Neural cell (in vitro differentiated cells): ENCODE data around the gene GBP4. TPM values are rescaled to one million over a fixed set of nuclear protein-coding genes. Genes with fewer than 3 reads are reported as not detected.

ENCODE experiments used
- H2AFZ ChIP-seq: fragments of 200-600, 300-800 bp; sonication (generic), shearing (Covaris generic); 2 replicates; pipeline ENCODE4 v1.6.0; 2014; ENCODE audit warnings: low read depth, mild to moderate bottlenecking, antibody characterized with exemption, low read length, moderate library complexity
- H3F3A ChIP-seq: fragments of 200-600 bp; shearing (Covaris generic); 2 replicates; pipeline ENCODE4 v1.6.1; 2016; ENCODE audit warnings: mild to moderate bottlenecking, moderate library complexity, mixed read lengths, antibody characterized with exemption, low read length; ENCODE audit not compliant: insufficient read depth, poor library complexity, severe bottlenecking
- H3K27ac ChIP-seq: fragments of 200-600, 300-800 bp; sonication (generic), shearing (Covaris generic); 2 replicates; pipeline ENCODE4 v1.5.1; 2014; ENCODE audit warnings: mild to moderate bottlenecking, low read length, moderate library complexity
- H3K27me3 ChIP-seq: fragments of 300-800, 200-600 bp; sonication (generic), shearing (Covaris generic); 2 replicates; pipeline ENCODE4 v1.6.0; 2014; ENCODE audit warnings: mild to moderate bottlenecking, low read depth, low read length, moderate library complexity; ENCODE audit not compliant: insufficient read depth
- H3K36me3 ChIP-seq: fragments of 300-800, 200-600 bp; sonication (generic), shearing (Covaris generic); 2 replicates; pipeline ENCODE4 v1.5.1; 2014; ENCODE audit warnings: mild to moderate bottlenecking, antibody characterized with exemption, low read length, moderate library complexity; ENCODE audit not compliant: insufficient read depth
- H3K4me2 ChIP-seq: fragments of 300-800, 200-600 bp; sonication (generic), shearing (Covaris generic); 2 replicates; pipeline ENCODE4 v1.6.0; 2014; ENCODE audit warnings: mild to moderate bottlenecking, low read length
- H3K4me3 ChIP-seq: fragments of 300-800, 200-600 bp; sonication (generic), shearing (Covaris generic); 2 replicates; pipeline ENCODE4 v1.5.1; 2014; ENCODE audit warnings: mild to moderate bottlenecking, low read length, moderate library complexity
- H3K79me2 ChIP-seq: fragments of 200-600 bp; shearing (Covaris generic); replicated peaks from 2 replicates; pipeline ENCODE4 v1.6.0; 2014; ENCODE audit warnings: mild to moderate bottlenecking, low read length, moderate library complexity; ENCODE audit not compliant: insufficient read depth
- H3K9ac ChIP-seq: fragments of 300-800, 200-600 bp; sonication (generic), shearing (Covaris generic); 2 replicates; pipeline ENCODE4 v1.6.1; 2016; ENCODE audit warnings: mild to moderate bottlenecking, low read length, mixed read lengths
- H3K9me2 ChIP-seq: fragments of 200-600 bp; shearing (Covaris generic); 2 replicates; pipeline ENCODE4 v1.6.1; 2016; ENCODE audit warnings: mild to moderate bottlenecking, low read length, mixed read lengths; ENCODE audit not compliant: insufficient read depth
- H3K9me3 ChIP-seq: fragments of 200-600, 300-800 bp; sonication (generic), shearing (Covaris generic); 2 replicates; pipeline ENCODE4 v1.6.1; 2016; ENCODE audit warnings: mild to moderate bottlenecking, mixed run types, low read length, moderate library complexity, mixed read lengths
- H4K20me1 ChIP-seq: fragments of 200-600 bp; shearing (Covaris generic); 2 replicates; pipeline ENCODE4 v1.6.1; 2016; ENCODE audit warnings: mild to moderate bottlenecking, mixed run types; ENCODE audit not compliant: insufficient read depth
- CTCF ChIP-seq: fragments of 450-650 bp; IDR thresholded peaks from 2 replicates; pipeline ENCODE4 v1.5.1; 2014; ENCODE audit warnings: antibody characterized with exemption, mild to moderate bottlenecking, moderate library complexity; ENCODE audit not compliant: poor library complexity, severe bottlenecking
- EP300 ChIP-seq: fragments of 450-650 bp; conservative IDR thresholded peaks from 2 replicates; pipeline ENCODE4 v1.6.1; 2014; ENCODE audit warnings: antibody characterized with exemption, mild to moderate bottlenecking, moderate library complexity; ENCODE audit not compliant: poor library complexity, severe bottlenecking
- EZH2 ChIP-seq: fragments of 200-600, 300-800 bp; shearing (Covaris generic), sonication (generic); IDR thresholded peaks from 2 replicates; pipeline ENCODE4 v1.6.1; 2014; ENCODE audit warnings: antibody characterized with exemption, low read length, borderline replicate concordance, mild to moderate bottlenecking; ENCODE audit not compliant: insufficient read depth, poor library complexity, severe bottlenecking
- MXI1 ChIP-seq: fragments of 450-650 bp; conservative IDR thresholded peaks from 2 replicates; pipeline ENCODE4 v1.6.1; 2014; ENCODE audit warnings: antibody characterized with exemption, mild to moderate bottlenecking; ENCODE audit not compliant: poor library complexity, severe bottlenecking
- POLR2AphosphoS5 ChIP-seq: IDR thresholded peaks from 2 replicates; pipeline ENCODE4 v1.6.1; 2012
- RAD21 ChIP-seq: fragments of 450-650 bp; conservative IDR thresholded peaks from 2 replicates; pipeline ENCODE4 v1.6.1; 2014; ENCODE audit warnings: antibody characterized with exemption, mild to moderate bottlenecking, moderate library complexity
- REST ChIP-seq: IDR thresholded peaks from 2 replicates; pipeline ENCODE4 v1.6.1; 2012; ENCODE audit warnings: borderline replicate concordance
- TAF1 ChIP-seq: IDR thresholded peaks from 2 replicates; pipeline ENCODE4 v1.6.1; 2012; ENCODE audit warnings: low read depth
- polyA minus RNA-seq: library from RNA; depleted of rRNA, polyadenylated mRNA; stranded (reverse); fragments of >200 nt; gene quantifications from 2 replicates; pipeline ENCODE4 v1.2.3, GENCODE V29; 2014
- polyA plus RNA-seq: library from polyadenylated mRNA; depleted of rRNA; stranded (reverse); fragments of >200 nt; gene quantifications from 2 replicates; pipeline ENCODE4 v1.2.3, GENCODE V29; 2014

The GBP4 gene, protein sequence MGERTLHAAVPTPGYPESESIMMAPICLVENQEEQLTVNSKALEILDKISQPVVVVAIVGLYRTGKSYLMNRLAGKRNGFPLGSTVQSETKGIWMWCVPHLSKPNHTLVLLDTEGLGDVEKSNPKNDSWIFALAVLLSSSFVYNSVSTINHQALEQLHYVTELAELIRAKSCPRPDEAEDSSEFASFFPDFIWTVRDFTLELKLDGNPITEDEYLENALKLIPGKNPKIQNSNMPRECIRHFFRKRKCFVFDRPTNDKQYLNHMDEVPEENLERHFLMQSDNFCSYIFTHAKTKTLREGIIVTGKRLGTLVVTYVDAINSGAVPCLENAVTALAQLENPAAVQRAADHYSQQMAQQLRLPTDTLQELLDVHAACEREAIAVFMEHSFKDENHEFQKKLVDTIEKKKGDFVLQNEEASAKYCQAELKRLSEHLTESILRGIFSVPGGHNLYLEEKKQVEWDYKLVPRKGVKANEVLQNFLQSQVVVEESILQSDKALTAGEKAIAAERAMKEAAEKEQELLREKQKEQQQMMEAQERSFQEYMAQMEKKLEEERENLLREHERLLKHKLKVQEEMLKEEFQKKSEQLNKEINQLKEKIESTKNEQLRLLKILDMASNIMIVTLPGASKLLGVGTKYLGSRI
- polyA plus RNA-seq (not detected in 2 replicates), polyA minus RNA-seq (not detected in 2 replicates)

DNA sequence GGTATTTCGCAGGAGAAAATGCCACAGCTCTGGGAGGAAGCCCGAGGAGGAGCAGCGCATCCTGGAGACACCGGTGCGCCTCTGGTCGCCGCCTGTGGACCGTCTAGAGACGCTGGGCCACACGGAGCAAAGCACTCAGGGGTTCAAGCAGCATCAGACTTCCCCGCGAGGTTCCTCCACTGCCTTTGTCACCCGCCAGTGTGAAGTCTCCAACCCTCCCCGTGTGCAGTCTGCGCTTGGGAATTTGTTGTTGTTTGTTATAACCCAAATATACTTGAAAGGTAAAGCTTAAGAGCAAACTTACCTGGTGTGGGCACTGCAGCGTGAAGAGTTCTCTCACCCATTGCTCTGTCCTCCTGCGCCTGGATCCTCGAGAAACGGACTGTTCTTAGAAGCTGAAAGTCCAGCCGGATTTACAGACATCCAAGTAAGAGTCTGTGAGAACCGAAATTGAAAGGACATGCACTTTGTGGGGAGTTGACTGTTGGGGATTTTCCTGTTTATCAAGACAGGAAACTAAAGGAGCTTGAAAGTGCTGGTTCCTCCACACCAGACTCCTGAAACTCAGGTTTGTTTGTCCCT, at the start of gene GBP4:
GBP4 (minus strand) TSS at position 452 of the 582 bp plus-strand sequence; CDS start at position 344, 108 bp downstream.
- TF ChIP-seq EZH2 (no peak), REST (no peak), RAD21 (no peak), MXI1 (no peak), EP300 (no peak), TAF1 (no peak)
- Histone ChIP-seq H4K20me1 (no peaks in the 10 kb centered on the region), H3K79me2 (no peaks in the 10 kb centered on the region), H3K9ac (no peak within 1 kb of the TSS), H3K36me3 (no peaks in the 10 kb centered on the region), H2AFZ (no peak within 1 kb of the TSS), H3K9me3 (no peaks in the 10 kb centered on the region), H3K27me3 (no peaks in the 10 kb centered on the region), H3F3A (no peaks in the 10 kb centered on the region), H3K9me2 (no peaks in the 10 kb centered on the region), H3K27ac (no peak within 1 kb of the TSS), H3K4me2 (no peak within 1 kb of the TSS), H3K4me3 (no peak within 1 kb of the TSS)

DNA sequence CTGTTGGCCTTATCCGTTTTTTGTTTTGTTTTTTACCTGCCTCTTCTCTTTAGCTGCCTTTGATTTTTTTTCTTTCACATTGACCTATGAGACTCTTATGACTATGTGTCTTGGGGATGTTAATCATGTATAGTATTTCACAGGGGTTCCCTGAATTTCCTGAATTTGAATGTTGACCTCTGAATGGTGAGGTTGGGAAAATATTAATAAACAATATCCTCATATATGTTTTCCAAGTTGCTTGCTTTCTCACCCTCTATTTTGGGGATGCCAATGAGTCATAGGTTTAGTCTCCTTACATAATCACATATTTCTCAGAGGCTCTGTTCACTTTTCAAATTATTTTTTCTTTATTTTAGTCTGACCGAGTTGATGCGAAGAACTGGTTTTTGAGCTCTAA, 44.3 kb upstream of the GBP4 start:
- Histone ChIP-seq H3K9me2 (no peaks in the 10 kb centered on the region), H2AFZ (no peak overlapping the region), H3K4me2 (no peak overlapping the region), H3K27ac (no peak overlapping the region), H3K36me3 (no peaks in the 10 kb centered on the region), H3K4me3 (no peak overlapping the region), H3F3A (no peaks in the 10 kb centered on the region), H3K9ac (no peak overlapping the region), H4K20me1 (no peaks in the 10 kb centered on the region), H3K79me2 (no peaks in the 10 kb centered on the region), H3K9me3 (no peaks in the 10 kb centered on the region), H3K27me3 (no peaks in the 10 kb centered on the region)
- TF ChIP-seq POLR2AphosphoS5: no peak
- no peak for TF ChIP-seq EZH2
- TF ChIP-seq RAD21: no peak
- TF ChIP-seq TAF1: no peak
- no peak for TF ChIP-seq CTCF
- no peak for TF ChIP-seq REST
